ENCODE data around the gene SRBD1. TPM values are rescaled to one million over a fixed set of nuclear protein-coding genes. Genes with fewer than 3 reads are reported as not detected.
A peak's percentile ranks its signal among the peaks of the same experiment; 100 is the strongest.

Gene SRBD1
- total RNA-seq, 1 experiment from 2014 or later = 19.8 TPM

DNA sequence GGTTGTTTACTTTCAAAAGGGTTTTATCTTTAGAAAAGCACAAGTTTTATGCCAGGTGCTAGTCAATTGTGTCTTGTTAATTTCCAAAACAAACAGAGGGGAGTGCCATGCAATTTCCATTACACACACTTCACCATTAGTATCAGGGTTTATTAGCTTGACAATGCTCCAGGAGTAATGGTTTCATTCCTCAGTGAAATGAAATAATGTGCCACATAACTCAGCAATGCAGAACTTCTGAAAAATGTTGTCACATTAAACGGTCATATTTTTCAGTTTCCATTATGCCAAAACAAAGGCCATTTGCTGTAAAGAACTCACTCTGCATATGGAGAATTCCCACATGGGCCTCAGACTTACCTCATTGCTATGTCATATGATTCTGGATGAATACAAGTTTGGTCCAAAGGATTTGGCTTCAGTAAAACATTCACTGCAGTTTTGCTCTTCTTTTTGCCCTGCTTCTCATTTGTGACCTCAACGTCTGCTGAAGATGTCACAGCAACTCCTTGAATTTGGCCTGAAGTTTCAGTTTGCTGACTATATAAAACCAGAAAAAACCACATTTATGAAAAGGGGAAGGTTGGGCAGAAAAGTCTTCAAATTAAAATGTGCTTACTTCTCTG is 198.2 kb downstream of the SRBD1 start:
- no peaks in the 10 kb centered on the region for H3F3A ChIP-seq (ENCODE audit: low read length, unreplicated experiment)
- intact Hi-C loops (cut with micrococcal nuclease) = loop anchor here (1.0 kb wide), 1 partner anchor 293 kb away; no protein-coding TSS in a partner anchor
- ChIA-PET POLR2A (ENCODE audit: unreplicated experiment) (no interaction called here), CTCF (no interaction called here)
- DNase-seq = no peak
- H3K9me3 ChIP-seq (ENCODE audit: low read length) = no peaks in the 10 kb centered on the region
- H3K27me3 ChIP-seq (ENCODE audit: low read length) = no peaks in the 10 kb centered on the region
- H3K9me2 ChIP-seq (replicated peaks; ENCODE audit: low read length) = no peaks in the 10 kb centered on the region
- H3K4me3 ChIP-seq (ENCODE audit: low read length) = no peak overlapping the region
- H3K36me3 ChIP-seq (ENCODE audit: low read depth, low read length) = peaks cover 6% of the 10 kb centered on the region
- H3K4me2 ChIP-seq (ENCODE audit: low read length) = no peak overlapping the region
- no peaks in the 10 kb centered on the region for H4K20me1 ChIP-seq (ENCODE audit: low read length)
- peak; percentile 71 for ATAC-seq
- no peaks in the 10 kb centered on the region for H3K4me1 ChIP-seq (ENCODE audit: insufficient read depth, low read length)
- TF ChIP-seq EZH2 (IDR thresholded peaks at IDR 0.05; ENCODE audit: low read length, unreplicated experiment) = no peak
- no peak for TF ChIP-seq EZH2phosphoT487 (IDR thresholded peaks at IDR 0.05; ENCODE audit: borderline replicate concordance, low read length)
- TF ChIP-seq CTCF (conservative IDR thresholded peaks at IDR 0.05; ENCODE audit: low read depth, low read length) = no peak
- H3K79me2 ChIP-seq (ENCODE audit: low read length) = no peaks in the 10 kb centered on the region
- no peak overlapping the region for H2AFZ ChIP-seq (ENCODE audit: low read length)
- no peak overlapping the region for H3K9ac ChIP-seq (ENCODE audit: low read length)
- no peak overlapping the region for H3K27ac ChIP-seq (ENCODE audit: low read length)
- BruUV-seq (replicated peaks) = no TSS peak

- ATAC-seq (no peak), DNase-seq (no peak)
- Histone ChIP-seq H4K20me1 (ENCODE audit: low read length) (no peaks in the 10 kb centered on the region), H3K27ac (ENCODE audit: low read length) (no peak overlapping the region), H3K36me3 (ENCODE audit: low read depth, low read length) (peaks cover 4% of the 10 kb centered on the region; the same call in 1 of the 2 replicates), H2AFZ (ENCODE audit: low read length) (no peak overlapping the region), H3K27me3 (ENCODE audit: low read length) (no peaks in the 10 kb centered on the region), H3K4me2 (ENCODE audit: low read length) (no peak overlapping the region), H3K79me2 (ENCODE audit: low read length) (no peaks in the 10 kb centered on the region), H3K4me3 (ENCODE audit: low read length) (no peak overlapping the region), H3K9me2 (replicated peaks; ENCODE audit: low read length) (no peaks in the 10 kb centered on the region), H3K9ac (ENCODE audit: low read length) (no peak overlapping the region), H3K9me3 (ENCODE audit: low read length) (no peaks in the 10 kb centered on the region), H3K4me1 (ENCODE audit: insufficient read depth, low read length) (no peaks in the 10 kb centered on the region), H3F3A (ENCODE audit: low read length, unreplicated experiment) (no peaks in the 10 kb centered on the region)
- ChIA-PET POLR2A (ENCODE audit: unreplicated experiment) (no interaction called here), CTCF (no interaction called here)
- TF ChIP-seq EZH2 (IDR thresholded peaks at IDR 0.05; ENCODE audit: low read length, unreplicated experiment) = no peak
- no peak for TF ChIP-seq EZH2phosphoT487 (IDR thresholded peaks at IDR 0.05; ENCODE audit: borderline replicate concordance, low read length)
- TF ChIP-seq CTCF (conservative IDR thresholded peaks at IDR 0.05; ENCODE audit: low read depth, low read length) = no peak
- no TSS peak for BruUV-seq (replicated peaks)
- intact Hi-C loops (cut with micrococcal nuclease) = no loop called here
Observed at GRCh38 chr2:45409677-45410076, 201.4 kb downstream of the SRBD1 start.

DNA sequence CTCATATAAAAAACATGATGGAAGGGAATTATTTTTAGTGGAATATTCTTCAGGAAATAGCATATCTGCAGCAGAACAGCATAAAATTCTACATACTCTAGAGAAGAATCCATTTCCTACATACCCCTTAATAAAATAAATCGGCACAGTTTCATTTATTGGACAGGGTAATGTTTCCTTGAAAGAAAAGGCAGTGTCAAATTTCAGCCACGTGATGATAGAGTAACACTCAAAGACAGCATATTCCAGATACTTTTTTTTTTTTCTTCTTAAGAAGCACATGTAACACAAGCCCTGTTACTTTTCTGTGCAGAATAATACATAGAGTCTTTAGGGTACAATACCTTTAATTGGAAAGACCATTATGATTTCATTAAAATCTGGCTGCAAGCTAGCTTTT is 204.4 kb downstream of the SRBD1 start:
- ChIA-PET CTCF (no interaction called here), POLR2A (ENCODE audit: unreplicated experiment) (no interaction called here)
- no peak for ATAC-seq
- Histone ChIP-seq H2AFZ (ENCODE audit: low read length) (no peak overlapping the region), H3K9me3 (ENCODE audit: low read length) (no peaks in the 10 kb centered on the region), H4K20me1 (ENCODE audit: low read length) (no peaks in the 10 kb centered on the region), H3K27me3 (ENCODE audit: low read length) (no peaks in the 10 kb centered on the region), H3K79me2 (ENCODE audit: low read length) (no peaks in the 10 kb centered on the region), H3K4me3 (ENCODE audit: low read length) (no peak overlapping the region), H3F3A (ENCODE audit: low read length, unreplicated experiment) (no peaks in the 10 kb centered on the region), H3K9ac (ENCODE audit: low read length) (no peak overlapping the region), H3K27ac (ENCODE audit: low read length) (no peak overlapping the region), H3K4me2 (ENCODE audit: low read length) (no peak overlapping the region), H3K4me1 (ENCODE audit: insufficient read depth, low read length) (no peaks in the 10 kb centered on the region), H3K36me3 (ENCODE audit: low read depth, low read length) (peaks cover 4% of the 10 kb centered on the region; the same call in 1 of the 2 replicates), H3K9me2 (replicated peaks; ENCODE audit: low read length) (no peaks in the 10 kb centered on the region)
- intact Hi-C loops (cut with micrococcal nuclease) = no loop called here
- DNase-seq = no peak
- TF ChIP-seq CTCF (conservative IDR thresholded peaks at IDR 0.05; ENCODE audit: low read depth, low read length) (no peak), EZH2phosphoT487 (IDR thresholded peaks at IDR 0.05; ENCODE audit: borderline replicate concordance, low read length) (no peak), EZH2 (IDR thresholded peaks at IDR 0.05; ENCODE audit: low read length, unreplicated experiment) (no peak)
- no TSS peak for BruUV-seq (replicated peaks)

Data from PC-3 (cell line).